ENCODE results near the gene PPP1R15B.

Gene PPP1R15B

DNA sequence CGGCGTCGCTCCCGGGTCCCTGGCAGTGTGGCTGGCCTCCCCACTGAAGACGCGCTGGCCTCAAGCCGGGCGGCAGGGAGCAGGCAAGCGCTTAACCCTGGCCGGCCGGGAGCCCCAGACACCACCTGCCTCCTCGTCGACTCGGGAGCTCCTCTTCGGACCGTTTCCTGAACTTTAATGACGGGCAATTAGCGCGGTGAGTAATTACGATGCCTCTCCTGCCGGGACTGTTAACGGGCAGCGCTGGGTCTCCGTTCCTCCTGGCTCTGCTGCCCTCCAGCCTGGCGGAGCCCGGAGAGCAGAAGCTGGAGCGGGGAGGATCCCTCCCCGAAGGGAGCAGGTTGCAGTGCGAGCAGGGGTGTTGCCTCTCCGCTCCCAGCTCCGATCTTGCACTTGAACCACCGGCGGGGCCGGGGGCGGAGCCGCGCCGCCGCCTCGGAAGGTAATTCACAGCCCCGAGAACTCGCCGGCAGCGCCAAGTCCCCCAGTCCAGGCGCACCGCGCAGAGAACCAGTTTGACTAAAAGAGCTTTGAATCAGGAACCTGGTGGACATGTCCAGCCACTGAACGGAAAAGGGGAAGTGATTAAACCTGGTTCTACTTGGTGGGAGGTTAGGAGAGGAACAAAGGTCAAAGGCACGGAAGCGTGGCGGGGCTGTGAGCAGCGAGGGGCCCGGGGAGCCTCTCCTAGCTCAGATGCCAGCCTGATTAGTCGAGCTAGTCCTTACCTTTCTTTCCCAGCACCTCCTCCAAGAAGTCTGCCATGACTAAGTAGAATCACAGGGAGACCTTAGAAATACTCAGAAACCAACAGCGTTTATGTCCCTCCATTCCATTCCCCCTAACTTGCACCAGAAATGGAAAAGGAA, 33.6 kb downstream of the PPP1R15B start:
- H3K4me3 ChIP-seq (ENCODE audit: control insufficient read depth, low read depth, low read length), result peak overlapping the region; percentile 41
- DNase-seq (ENCODE audit: low read depth), result no peak
- TF ChIP-seq CTCF (IDR thresholded peaks at IDR 0.05; ENCODE audit: control insufficient read depth, insufficient read depth, low read depth, low read length, missing control alignments), result no peak

DNA sequence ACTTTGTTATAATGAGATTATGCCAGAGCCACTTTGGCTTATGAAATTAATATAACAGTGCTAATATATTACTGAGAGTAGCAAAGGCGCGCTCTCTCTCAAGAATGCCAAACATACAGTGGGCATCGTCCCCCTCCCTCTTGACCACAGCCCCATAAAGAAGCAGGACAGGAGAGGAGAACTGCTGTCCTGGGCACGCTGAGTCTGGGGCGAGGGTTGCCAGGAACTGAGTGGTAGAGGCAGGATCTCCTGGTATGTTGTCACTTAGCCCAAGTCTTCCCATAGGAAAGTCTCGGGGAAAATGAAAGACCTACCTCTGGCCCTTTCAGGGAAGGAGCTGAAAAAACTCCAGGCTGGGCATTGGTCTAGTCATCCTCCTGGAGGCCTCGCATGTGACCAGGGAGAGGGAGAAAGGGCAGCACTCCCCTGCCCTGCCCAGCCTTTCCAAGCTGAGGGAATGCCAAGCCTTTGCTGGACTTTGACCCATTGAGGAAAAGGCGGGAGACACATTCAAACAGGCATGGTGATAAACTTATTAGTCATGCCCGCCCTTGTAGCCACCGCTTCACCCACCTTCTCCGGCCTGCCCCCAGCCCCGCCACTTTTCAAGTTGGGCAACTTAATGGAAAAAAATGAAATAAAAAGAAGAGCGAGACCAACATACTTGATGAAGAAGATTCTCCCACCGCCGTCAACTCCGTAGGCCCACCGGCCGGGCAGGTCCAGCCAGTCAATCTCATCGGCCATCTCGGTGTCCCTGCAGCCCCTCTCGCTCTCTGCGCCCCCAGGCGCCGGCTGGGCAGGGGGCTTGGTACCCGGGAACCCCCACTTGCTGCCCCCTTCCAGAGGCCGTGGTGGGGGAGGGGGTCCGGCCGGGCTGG, 34.5 kb downstream of the PPP1R15B start:
- TF ChIP-seq CTCF (IDR thresholded peaks at IDR 0.05; ENCODE audit: control insufficient read depth, insufficient read depth, low read depth, low read length, missing control alignments), result no peak
- no peak overlapping the region; the same call in 1 of the 2 replicates for H3K4me3 ChIP-seq (ENCODE audit: control insufficient read depth, low read depth, low read length)
- DNase-seq (ENCODE audit: low read depth), result no peak

DNA sequence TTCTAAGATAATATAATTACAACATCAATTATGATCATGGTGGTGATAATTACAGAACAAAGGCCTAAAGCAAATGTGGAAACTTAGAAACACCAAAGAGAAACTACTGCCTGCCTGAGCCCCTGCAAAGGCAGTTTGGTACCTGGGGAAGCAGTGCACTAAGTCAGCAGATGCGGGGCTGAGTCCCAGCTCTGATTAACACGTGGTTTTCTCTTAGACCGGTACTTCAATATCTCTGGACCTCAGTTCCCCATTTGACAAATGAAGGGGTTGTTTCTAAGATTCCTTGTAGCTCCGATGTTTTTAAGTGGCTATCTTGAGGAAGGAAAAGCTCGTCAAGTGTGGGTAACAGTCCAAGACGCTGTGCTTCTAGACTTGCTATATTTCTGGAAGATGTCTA, 35.2 kb downstream of the PPP1R15B start:
- no peak overlapping the region for H3K4me3 ChIP-seq (ENCODE audit: control insufficient read depth, low read depth, low read length)
- no peak for DNase-seq (ENCODE audit: low read depth)
- no peak for TF ChIP-seq CTCF (IDR thresholded peaks at IDR 0.05; ENCODE audit: control insufficient read depth, insufficient read depth, low read depth, low read length, missing control alignments)

DNA sequence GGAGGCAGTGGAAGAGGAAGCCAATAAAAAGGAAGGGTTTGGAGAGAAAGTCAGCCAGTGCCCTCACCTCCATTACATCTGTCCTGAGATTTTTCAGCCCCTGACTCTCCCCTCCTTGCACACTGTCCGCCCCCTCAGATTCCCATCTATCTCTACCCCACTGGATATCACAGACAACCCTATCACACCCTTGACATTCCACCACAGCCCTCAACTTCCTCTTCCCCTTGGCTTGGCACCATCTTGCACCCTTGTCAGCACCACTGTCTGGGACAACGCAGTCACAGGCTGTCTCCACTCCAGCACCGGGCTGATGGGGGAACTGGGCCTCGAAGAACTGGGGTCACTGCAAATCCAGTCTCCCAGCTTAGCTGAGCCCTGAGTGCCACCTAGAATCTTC, 37.7 kb downstream of the PPP1R15B start:
- DNase-seq (ENCODE audit: low read depth), result no peak
- no peak overlapping the region for H3K4me3 ChIP-seq (ENCODE audit: control insufficient read depth, low read depth, low read length)
- TF ChIP-seq CTCF (IDR thresholded peaks at IDR 0.05; ENCODE audit: control insufficient read depth, insufficient read depth, low read depth, low read length, missing control alignments), result no peak

- H3K4me3 ChIP-seq (ENCODE audit: control insufficient read depth, low read depth, low read length), result no peak overlapping the region
- TF ChIP-seq CTCF (IDR thresholded peaks at IDR 0.05; ENCODE audit: control insufficient read depth, insufficient read depth, low read depth, low read length, missing control alignments), result no peak
- DNase-seq (ENCODE audit: low read depth), result no peak
Measured at GRCh38 chr1:204370176-204370575, 41.4 kb downstream of the PPP1R15B start.

GRCh38 chr1:204368996-204369726, 42.5 kb downstream of the PPP1R15B start:
- DNase-seq (ENCODE audit: low read depth), result no peak
- TF ChIP-seq CTCF (IDR thresholded peaks at IDR 0.05; ENCODE audit: control insufficient read depth, insufficient read depth, low read depth, low read length, missing control alignments), result no peak

More at GRCh38 chr1:204368996-204369726, 42.5 kb downstream of the PPP1R15B start:
- H3K4me3 ChIP-seq (ENCODE audit: control insufficient read depth, low read depth, low read length), result no peak overlapping the region

All from AG09309 (cell line).